GM23338 (cell line): Measurements from ENCODE around the gene MYADM. TPM values are rescaled to one million over a fixed set of nuclear protein-coding genes. Genes with fewer than 3 reads are reported as not detected.

Experiments used
- polyA plus RNA-seq: library from polyadenylated mRNA; unstranded; fragments of >200 nt; fragmentation: Nextera tagmentation; extraction: Ambion mirVana; gene quantifications from 2 replicates; pipeline ENCODE4 v1.2.1, GENCODE V29; 2016
- total RNA-seq: library from RNA; depleted of rRNA; stranded (reverse); fragments of >200 nt; shearing (Covaris generic); gene quantifications from 2 replicates; pipeline ENCODE4 v1.2.3, GENCODE V29; 2014; rRNA removed

The MYADM gene
- total and polyA plus RNA-seq, 2 experiments from 2014 or later: 49.9 to 57.1 TPM

Other genes with a start within 250 kb of the MYADM start
- gene DPRX, start 235.9 kb upstream of the MYADM start, total RNA-seq: not detected in 2 replicates
- gene DPRX, start 235.9 kb upstream of the MYADM start, polyA plus RNA-seq: not detected in 2 replicates
- 7.5 and 8.4 TPM in 2 replicates for gene NLRP12, start 43.6 kb upstream of the MYADM start, total RNA-seq
- gene NLRP12, start 43.6 kb upstream of the MYADM start, polyA plus RNA-seq: 1.9 and 2.6 TPM in 2 replicates
- 11.1 and 15.9 TPM in 2 replicates for gene PRKCG, start 14.3 kb downstream of the MYADM start, total RNA-seq
- gene PRKCG, start 14.3 kb downstream of the MYADM start, polyA plus RNA-seq: 14.9 and 15.4 TPM in 2 replicates
- gene CACNG7, start 41.4 kb downstream of the MYADM start, total RNA-seq: 15.6 and 17.9 TPM in 2 replicates
- gene CACNG7, start 41.4 kb downstream of the MYADM start, polyA plus RNA-seq: 9.4 and 9.8 TPM in 2 replicates
- 3.1 and 3.9 TPM in 2 replicates for gene CACNG8, start 95.1 kb downstream of the MYADM start, total RNA-seq
- gene CACNG8, start 95.1 kb downstream of the MYADM start, polyA plus RNA-seq: 2.2 TPM in 2 replicates
- gene CACNG6, start 123.8 kb downstream of the MYADM start, total RNA-seq: 0.23 and 0.38 TPM in 2 replicates
- 1.5 and 1.8 TPM in 2 replicates for gene CACNG6, start 123.8 kb downstream of the MYADM start, polyA plus RNA-seq
- gene VSTM1, start 196.0 kb downstream of the MYADM start, total RNA-seq: not detected in 2 replicates
- gene VSTM1, start 196.0 kb downstream of the MYADM start, polyA plus RNA-seq: not detected in 2 replicates
- not detected in 2 replicates for gene TARM1, start 213.5 kb downstream of the MYADM start, total RNA-seq
- gene TARM1, start 213.5 kb downstream of the MYADM start, polyA plus RNA-seq: not detected in 2 replicates
- 0.31 TPM in 1 of 2 replicates, not detected in the other for gene OSCAR, start 232.9 kb downstream of the MYADM start, total RNA-seq
- gene OSCAR, start 232.9 kb downstream of the MYADM start, polyA plus RNA-seq: 1.6 and 2.6 TPM in 2 replicates
- 27.6 and 28.4 TPM in 2 replicates for gene NDUFA3, start 235.0 kb downstream of the MYADM start, total RNA-seq
- 691 and 851 TPM in 2 replicates for gene NDUFA3, start 235.0 kb downstream of the MYADM start, polyA plus RNA-seq
- 12.0 and 16.2 TPM in 2 replicates for gene TFPT, start 247.8 kb downstream of the MYADM start, total RNA-seq
- 18.3 and 18.9 TPM in 2 replicates for gene TFPT, start 247.8 kb downstream of the MYADM start, polyA plus RNA-seq
- 79.3 and 83.3 TPM in 2 replicates for gene PRPF31, start 247.9 kb downstream of the MYADM start, total RNA-seq
- gene PRPF31, start 247.9 kb downstream of the MYADM start, polyA plus RNA-seq: 86.3 and 94.2 TPM in 2 replicates